Esophagus squamous epithelium (tissue), 5 donors: ENCODE data around the gene MLX. TPM values are rescaled to one million over a fixed set of nuclear protein-coding genes. Genes with fewer than 3 reads are reported as not detected.
"Not testable (repeated sequence)": the region's sequence is repeated elsewhere in the genome, so short reads cannot be mapped to it uniquely, and the experiment has no call there.

Experiments used
- DNase-seq: peaks from one replicate; lab custom pipeline; 2025; lab: John Stamatoyannopoulos, UW
- H3K27ac ChIP-seq, 4 donors: fragments of 200-600 bp; sonication (generic); one replicate each; pipeline ENCODE4 v1.5.1; 2016 to 2019; ENCODE audit warnings: mild to moderate bottlenecking in 1 of 4
- H3K27me3 ChIP-seq, 4 donors: fragments of 200-600 bp; sonication (generic); 1 replicate in 3 of 4; 2 replicates in 1 of 4; pipeline versions ENCODE4 v1.5.1 to v1.6.0; 2017 to 2021; ENCODE audit warnings: antibody characterized with exemption in 1 of 4
- H3K36me3 ChIP-seq, 3 donors: fragments of 200-600 bp; sonication (generic); one replicate each; pipeline ENCODE4 v1.5.1; 2016 to 2019
- H3K4me1 ChIP-seq, 3 donors: fragments of 200-600 bp; sonication (generic); one replicate each; pipeline ENCODE4 v1.5.1; 2017 to 2019
- H3K4me3 ChIP-seq, 4 donors: fragments of 200-600 bp; sonication (generic); 1 replicate in 3 of 4; 2 replicates in 1 of 4; pipeline ENCODE4 v1.5.1; 2016 to 2019; ENCODE audit warnings: mild to moderate bottlenecking in 2 of 4, moderate library complexity in 1 of 4
- H3K9me3 ChIP-seq, 3 donors: fragments of 200-600 bp; sonication (generic); one replicate each; pipeline ENCODE4 v1.5.1; 2016 to 2019
- POLR2A ChIP-seq, 4 donors: fragments of 450-650 bp; IDR thresholded peaks; one replicate each; pipeline ENCODE4 v1.6.1; 2017; ENCODE audit warnings: antibody characterized with exemption in 4 of 4, mild to moderate bottlenecking in 4 of 4, moderate library complexity in 3 of 4
- WGBS, 2 donors: methylation state at CpG; one replicate each; pipeline ENCODE4 v1.1.5; 2018; 5-methylcytosine and 5-hydroxymethylcytosine counted together
- intact Hi-C: fragments of 100-400 bp; cut with DNase I; formaldehyde crosslinking; loops from one replicate; pipeline ENCODE4 v1.15.0; 2022
- total RNA-seq, 4 donors: library from RNA; depleted of rRNA; stranded (reverse); fragments of >200 nt; gene quantifications; one replicate each; pipeline ENCODE4 v1.1.0, GENCODE V29; 2016
- TF ChIP-seq, protein P1 (sequence below), 6 experiments: fragments of 450-650 bp in 4 of 6; fragments of 200-600 bp in 2 of 6; sonication (generic) in 2 of 6; IDR thresholded peaks; one replicate each; pipeline ENCODE4 v1.5.1; 2016 to 2019; ENCODE audit warnings: antibody characterized with exemption in 6 of 6, mild to moderate bottlenecking in 4 of 6, moderate library complexity in 4 of 6
- donor health status: DM: yes; HTN: yes; CAD: no.

The MLX gene
- total RNA-seq, 4 donors from 2014 or later = 34.0 to 47.9 (median 39.9) TPM

- peak overlapping the region; percentile 68 to 87 (median 78) for H3K4me3 ChIP-seq
- no peak for DNase-seq
- WGBS, 2 donors = 44 to 53% methylated on average over 3 to 14 of the region's 45 CpGs
These were observed 13.6 kb upstream of the MLX start for GRCh38 chr17:42553161-42553818.

DNA sequence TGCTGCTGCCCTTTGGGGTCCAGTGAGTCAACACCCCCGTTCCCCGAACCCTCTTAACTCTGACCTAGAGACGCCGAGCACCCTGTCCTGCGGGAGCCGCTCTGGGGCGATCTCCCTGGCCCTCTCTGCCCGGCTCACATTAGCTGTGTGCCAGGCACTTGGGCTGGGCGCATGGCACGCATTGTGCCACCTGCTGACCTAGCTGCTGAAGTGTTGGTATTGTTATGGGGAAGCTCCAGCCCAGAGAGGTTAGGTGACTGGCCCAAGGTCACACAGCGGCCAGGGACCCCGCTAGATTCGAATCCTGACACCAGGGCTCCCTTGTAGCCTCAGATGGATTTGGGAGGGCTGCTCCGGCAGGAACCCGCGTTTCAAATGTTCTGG is 13.0 kb upstream of the MLX start:
- intact Hi-C loops = no loop called here
- H3K27ac ChIP-seq = peak overlapping the region; percentile 87 to 96 (median 92)
- no peaks in the 10 kb centered on the region for H3K27me3 ChIP-seq
- no peak for DNase-seq
- H3K4me3 ChIP-seq = peak overlapping the region; percentile 68 to 87 (median 78)
- peaks cover 7 to 45% (median 28%) of the 10 kb centered on the region in 3 donors for H3K4me1 ChIP-seq
- peak in 1 of 4 donors; percentile 13 for TF ChIP-seq POLR2A (IDR thresholded peaks at IDR 0.05)
- TF ChIP-seq, protein P1, sequence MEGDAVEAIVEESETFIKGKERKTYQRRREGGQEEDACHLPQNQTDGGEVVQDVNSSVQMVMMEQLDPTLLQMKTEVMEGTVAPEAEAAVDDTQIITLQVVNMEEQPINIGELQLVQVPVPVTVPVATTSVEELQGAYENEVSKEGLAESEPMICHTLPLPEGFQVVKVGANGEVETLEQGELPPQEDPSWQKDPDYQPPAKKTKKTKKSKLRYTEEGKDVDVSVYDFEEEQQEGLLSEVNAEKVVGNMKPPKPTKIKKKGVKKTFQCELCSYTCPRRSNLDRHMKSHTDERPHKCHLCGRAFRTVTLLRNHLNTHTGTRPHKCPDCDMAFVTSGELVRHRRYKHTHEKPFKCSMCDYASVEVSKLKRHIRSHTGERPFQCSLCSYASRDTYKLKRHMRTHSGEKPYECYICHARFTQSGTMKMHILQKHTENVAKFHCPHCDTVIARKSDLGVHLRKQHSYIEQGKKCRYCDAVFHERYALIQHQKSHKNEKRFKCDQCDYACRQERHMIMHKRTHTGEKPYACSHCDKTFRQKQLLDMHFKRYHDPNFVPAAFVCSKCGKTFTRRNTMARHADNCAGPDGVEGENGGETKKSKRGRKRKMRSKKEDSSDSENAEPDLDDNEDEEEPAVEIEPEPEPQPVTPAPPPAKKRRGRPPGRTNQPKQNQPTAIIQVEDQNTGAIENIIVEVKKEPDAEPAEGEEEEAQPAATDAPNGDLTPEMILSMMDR (IDR thresholded peaks at IDR 0.05) = peak in 1 of 6 experiments; percentile 9
- 3 to 40% methylated on average over 6 to 13 of the region's 16 CpGs for WGBS, 2 donors
- H3K36me3 ChIP-seq = peaks cover 0 to 7% (median 0%) of the 10 kb centered on the region in 3 donors
- H3K9me3 ChIP-seq = no peaks in the 10 kb centered on the region

More at GRCh38 chr17:42553161-42553818, 13.6 kb upstream of the MLX start:
- TF ChIP-seq, protein P1 (IDR thresholded peaks at IDR 0.05) = peak in 2 of 6 experiments; percentile 28 to 40
- TF ChIP-seq POLR2A (IDR thresholded peaks at IDR 0.05) = no peak
- peaks cover 12 to 48% (median 34%) of the 10 kb centered on the region in 3 donors for H3K4me1 ChIP-seq
- peak overlapping the region; percentile 87 to 96 (median 92) for H3K27ac ChIP-seq
- intact Hi-C loops = no loop called here
- H3K36me3 ChIP-seq = peaks cover 0 to 7% (median 0%) of the 10 kb centered on the region in 3 donors
- H3K27me3 ChIP-seq = no peaks in the 10 kb centered on the region
- no peaks in the 10 kb centered on the region for H3K9me3 ChIP-seq

GRCh38 chr17:42554250-42555121 is 12.4 kb upstream of the MLX start:
- peak overlapping the region; percentile 68 to 87 (median 78) for H3K4me3 ChIP-seq
- H3K27ac ChIP-seq = peak overlapping the region; percentile 87 to 96 (median 92)
- H3K36me3 ChIP-seq = peaks cover 0 to 7% (median 0%) of the 10 kb centered on the region in 3 donors
- DNase-seq = no peak
- H3K9me3 ChIP-seq = no peaks in the 10 kb centered on the region
- 0 to 2% methylated on average over 2 to 28 of the region's 82 CpGs for WGBS, 2 donors
- peaks cover 7 to 46% (median 24%) of the 10 kb centered on the region in 3 donors for H3K4me1 ChIP-seq
- intact Hi-C loops = no loop called here
- H3K27me3 ChIP-seq = no peaks in the 10 kb centered on the region
- TF ChIP-seq POLR2A (IDR thresholded peaks at IDR 0.05) = peak in 3 of 4 donors; percentile 59 to 82 (median 77)
- TF ChIP-seq, protein P1 (IDR thresholded peaks at IDR 0.05) = peak in 2 of 6 experiments; percentile 2 to 11

DNA sequence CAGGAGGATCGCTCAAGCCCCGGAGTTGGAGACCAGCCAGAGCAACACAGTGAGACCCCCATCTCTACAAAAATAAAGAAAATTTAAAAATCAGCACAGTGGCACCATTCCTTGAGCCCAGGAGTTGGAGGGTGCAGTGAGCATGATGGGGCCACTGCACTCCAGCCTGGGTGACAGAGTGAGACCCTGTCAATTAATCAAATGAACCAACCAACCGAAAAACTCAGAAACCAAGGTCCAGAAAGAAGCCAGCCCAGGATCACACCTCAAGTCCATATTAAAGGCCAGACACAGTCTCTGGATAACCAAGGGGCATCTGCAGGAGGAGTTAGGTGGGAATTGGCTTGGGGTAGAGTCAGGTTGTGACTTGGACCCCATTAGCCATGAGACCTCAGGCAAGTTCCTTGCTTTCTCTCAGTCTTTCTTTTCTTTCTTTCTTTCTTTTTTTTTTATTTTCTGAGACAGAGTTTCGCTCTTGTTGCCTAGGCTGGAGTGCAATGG is 11.7 kb upstream of the MLX start:
- 25 to 56% methylated on average over 2 to 4 of the region's 4 CpGs for WGBS, 2 donors
- DNase-seq = no peak
- TF ChIP-seq, protein P1 (IDR thresholded peaks at IDR 0.05) = no peak
- TF ChIP-seq POLR2A (IDR thresholded peaks at IDR 0.05) = no peak
- H3K4me1 ChIP-seq = peaks cover 7 to 52% (median 24%) of the 10 kb centered on the region in 3 donors
- peaks cover 0 to 7% (median 0%) of the 10 kb centered on the region in 3 donors for H3K36me3 ChIP-seq
- H3K27me3 ChIP-seq = no peaks in the 10 kb centered on the region
- intact Hi-C loops = no loop called here
- H3K9me3 ChIP-seq = no peaks in the 10 kb centered on the region
- H3K4me3 ChIP-seq = peak overlapping the region; percentile 68 to 87 (median 78)
- H3K27ac ChIP-seq = peak overlapping the region; percentile 87 to 96 (median 92)

DNA sequence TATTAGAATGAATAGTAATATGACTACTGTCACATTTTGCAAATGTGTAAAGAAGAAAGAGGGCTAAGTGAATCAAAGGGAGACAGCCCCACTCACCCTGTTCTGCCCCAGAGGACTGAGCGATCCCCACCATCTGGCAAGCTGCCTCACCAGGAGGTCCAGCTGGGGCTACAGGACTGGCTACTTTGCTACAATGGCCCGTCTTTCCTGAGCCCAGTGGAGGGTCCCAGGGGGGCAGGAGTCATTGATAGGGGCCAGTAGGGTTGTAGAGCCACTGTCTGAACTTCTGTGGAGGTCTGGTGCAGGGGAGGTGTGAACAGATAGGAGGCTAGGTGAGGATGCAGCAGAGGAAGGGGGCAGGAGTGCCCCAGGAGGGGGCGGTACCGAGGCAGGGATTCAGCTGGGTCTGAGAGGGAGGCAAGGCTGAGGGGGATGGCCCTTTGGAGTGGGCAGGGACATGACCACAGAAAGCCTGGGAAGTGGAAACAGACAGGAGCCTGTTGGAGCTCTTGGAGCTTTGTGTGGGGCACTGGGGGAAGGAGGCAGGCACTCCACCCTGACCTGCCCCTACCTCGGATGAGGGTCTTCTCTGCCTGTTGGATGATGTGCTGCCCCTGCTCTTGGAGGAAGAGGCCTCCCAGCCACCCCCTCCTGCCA is 10.8 kb upstream of the MLX start:
- DNase-seq, H3K9me3 ChIP-seq, H3K27me3 ChIP-seq, H3K4me3 ChIP-seq, H3K27ac ChIP-seq, H3K36me3 ChIP-seq, intact Hi-C loops: not testable (repeated sequence)
- WGBS, 2 donors = 65% methylated on average over 5 of the region's 5 CpGs
- H3K4me1 ChIP-seq = peaks cover 7 to 59% (median 24%) of the 10 kb centered on the region in 3 donors
